HepG2 (cell line): ENCODE results near the gene LDHAL6B. TPM values are rescaled to one million over a fixed set of nuclear protein-coding genes. Genes with fewer than 3 reads are reported as not detected.

Source experiments
- ATAC-seq: fragments of 200-7000 bp; cut with Tn5 transposase; 3 replicates; pipeline ENCODE4 v1.9.1; 2020; ENCODE audit warnings: mild to moderate bottlenecking, moderate library complexity
- BruUV-seq: library from RNA; stranded (reverse); fragments of 400-500 nt; replicated peaks from 2 replicates; lab custom pipeline; 2021; lab: Mats Ljungman, UMichigan
- CTCF ChIA-PET: fragments of 300-600 bp; formaldehyde crosslinking; extraction: SDS; loops from one replicate; lab custom pipeline; 2021; ENCODE audit warnings: low total read pairs, inconsistent platforms, low intra/inter-chr PET ratio; lab: Yijun Ruan, JAX
- POLR2A ChIA-PET: fragments of 350-600 bp; sonication (Branson Sonifier 250); formaldehyde crosslinking; loops from one replicate; lab custom pipeline; 2020; ENCODE audit warnings: antibody characterized with exemption, inconsistent platforms; lab: Yijun Ruan, JAX
- DNase-seq: peaks from one replicate; pipeline ENCODE4 v3.0.0-alpha.2; 2015; ENCODE audit warnings: low spot score
- FAIRE-seq: peaks from 3 replicates; lab custom pipeline; 2011; peaks lifted over from hg19 to GRCh38; lab: Jason Lieb, UNC
- H2AFZ ChIP-seq: one replicate; pipeline ENCODE4 v1.6.1; 2011; ENCODE audit warnings: low read length, inconsistent platforms
- H3K27ac ChIP-seq: fragments of 300-600 bp; 3 replicates; pipeline ENCODE4 v1.8.0; 2011; ENCODE audit warnings: mixed run types, mild to moderate bottlenecking, mixed read lengths, low read length, inconsistent platforms; ENCODE audit not compliant: insufficient read depth; ENCODE audit errors: extremely low read length
- H3K27me3 ChIP-seq, 2 experiments: fragments of 200-600 bp in 1 of 2; 2 replicates in 1 of 2; 3 replicates in 1 of 2; pipeline versions ENCODE4 v1.6.0 to v1.8.0; 2011; ENCODE audit warnings: low read length in 2 of 2, mild to moderate bottlenecking in 2 of 2, moderate library complexity in 2 of 2, inconsistent platforms in 1 of 2; ENCODE audit not compliant: insufficient read depth in 2 of 2, control insufficient read depth in 1 of 2
- H3K36me3 ChIP-seq, 2 experiments: fragments of 200-600 bp in 1 of 2; replicated peaks in 1 of 2; 2 replicates in 1 of 2; 3 replicates in 1 of 2; pipeline versions ENCODE4 v1.5.1 to v1.8.0; 2011; ENCODE audit warnings: low read length in 2 of 2, inconsistent platforms in 1 of 2; ENCODE audit not compliant: insufficient read depth in 2 of 2, control insufficient read depth in 1 of 2
- H3K4me1 ChIP-seq: 2 replicates; pipeline ENCODE4 v1.5.1; 2012; ENCODE audit warnings: low read length, inconsistent platforms; ENCODE audit not compliant: insufficient read depth
- H3K4me2 ChIP-seq: 2 replicates; pipeline ENCODE4 v1.6.0; 2011; ENCODE audit warnings: low read depth, low read length, inconsistent platforms
- H3K4me3 ChIP-seq, 3 experiments: fragments of 200-600 bp in 1 of 3; sonication (generic), shearing (Covaris generic) in 1 of 3; replicated peaks in 1 of 3; 2 replicates each; pipeline ENCODE4 v1.5.1; 2011 to 2016; ENCODE audit warnings: low read length in 3 of 3, inconsistent platforms in 2 of 3, low read depth in 2 of 3, mild to moderate bottlenecking in 2 of 3, control low read depth in 1 of 3, mixed read lengths in 1 of 3; ENCODE audit not compliant: insufficient read depth in 1 of 3
- H3K79me2 ChIP-seq: one replicate; pipeline ENCODE4 v1.6.1; 2011; ENCODE audit warnings: low read length, inconsistent platforms; ENCODE audit not compliant: insufficient read depth
- H3K9ac ChIP-seq: 2 replicates; pipeline ENCODE4 v1.6.0; 2011; ENCODE audit warnings: mild to moderate bottlenecking, low read depth, low read length, inconsistent platforms; ENCODE audit not compliant: insufficient read depth
- H3K9me3 ChIP-seq: 2 replicates; pipeline ENCODE4 v1.5.1; 2012; ENCODE audit warnings: mild to moderate bottlenecking, low read length
- H4K20me1 ChIP-seq: 2 replicates; pipeline ENCODE4 v1.6.0; 2011; ENCODE audit warnings: inconsistent platforms, mild to moderate bottlenecking, low read length, moderate library complexity; ENCODE audit not compliant: insufficient read depth
- CTCF ChIP-seq: sonication (generic); formaldehyde crosslinking; IDR thresholded peaks from 2 replicates; pipeline ENCODE4 v1.5.0; 2020; ENCODE audit warnings: mild to moderate bottlenecking, missing genetic modification reagents, moderate library complexity
- EZH2 ChIP-seq: conservative IDR thresholded peaks from 2 replicates; pipeline ENCODE4 v1.6.1; 2012; ENCODE audit warnings: mild to moderate bottlenecking, low read depth, low read length, moderate library complexity
- HMG20B ChIP-seq: conservative IDR thresholded peaks from 2 replicates; pipeline ENCODE4 v1.6.1; 2016; ENCODE audit warnings: missing genetic modification reagents, missing compliant biosample characterization
- MAZ ChIP-seq, 2 experiments: sonication (generic) in 1 of 2; formaldehyde crosslinking in 1 of 2; IDR thresholded peaks; 2 replicates each; pipeline versions ENCODE4 v1.5.0 to v1.6.1; 2012 to 2020; ENCODE audit warnings: low read depth in 2 of 2, mild to moderate bottlenecking in 2 of 2, borderline replicate concordance in 1 of 2, improper control_type of control experiment in 1 of 2, low read length in 1 of 2, missing genetic modification reagents in 1 of 2, moderate library complexity in 1 of 2
- NR3C1 ChIP-seq: sonication (generic); formaldehyde crosslinking; IDR thresholded peaks from 2 replicates; pipeline ENCODE4 v1.4.0; 2020; ENCODE audit warnings: missing genetic modification reagents
- RNF2 ChIP-seq: fragments of 450-650 bp; conservative IDR thresholded peaks from 2 replicates; pipeline ENCODE4 v1.6.1; 2016; ENCODE audit warnings: low read depth
- SCMH1 ChIP-seq: sonication (generic); formaldehyde crosslinking; IDR thresholded peaks from 2 replicates; pipeline ENCODE4 v1.9.0; 2021; ENCODE audit warnings: missing genetic modification reagents, mild to moderate bottlenecking, borderline replicate concordance
- TBL1XR1 ChIP-seq: fragments of 150-350 bp; IDR thresholded peaks from 2 replicates; pipeline ENCODE4 v1.6.1; 2014; ENCODE audit warnings: borderline replicate concordance, low read length; ENCODE audit not compliant: partially characterized antibody
- ZNF441 ChIP-seq: sonication (generic); formaldehyde crosslinking; IDR thresholded peaks from 2 replicates; pipeline ENCODE4 v1.7.0; 2021; ENCODE audit warnings: missing genetic modification reagents, borderline replicate concordance
- ZNF552 ChIP-seq: sonication (generic); formaldehyde crosslinking; IDR thresholded peaks from 2 replicates; pipeline ENCODE4 v1.9.0; 2022; ENCODE audit warnings: missing genetic modification reagents, mild to moderate bottlenecking, borderline replicate concordance
- WGBS: methylation state at CpG from one replicate; pipeline ENCODE4 v1.1.6; 2017; ENCODE audit warnings: low lambda C conversion rate; 5-methylcytosine and 5-hydroxymethylcytosine counted together
- in situ Hi-C: cut with HindIII; loops from 2 replicates; pipeline ENCODE4 v1.10.0; 2017; ENCODE audit warnings: low pct_unique_long_range_greater_than_20kb; ENCODE audit not compliant: extremely low pct_ligation_motif_present
- intact Hi-C: fragments of 100-400 bp; cut with micrococcal nuclease; formaldehyde crosslinking; loops from one replicate; pipeline ENCODE4 v1.10.0; 2022; ENCODE audit not compliant: unreplicated experiment
- polyA plus RNA-seq, 8 experiments: library from polyadenylated mRNA; depleted of rRNA in 3 of 8; stranded (reverse) in 7 of 8; unstranded in 1 of 8; fragments of >200 nt; fragmentation: Illumina TruSeq in 4 of 8; extraction: Trizol in 4 of 8; gene quantifications; 2 replicates each; pipeline versions ENCODE4 v1.2.1 to v1.2.3, GENCODE V29; 2011 to 2016; ENCODE audit warnings: low read depth in 4 of 8, missing spikeins in 1 of 8, mixed read lengths in 1 of 8; ENCODE audit not compliant: insufficient read depth in 1 of 8
- total RNA-seq, 5 experiments: library from RNA; depleted of rRNA; stranded (reverse); fragments of >200 nt; fragmentation: Illumina TruSeq; extraction: Trizol; gene quantifications; 2 replicates each; pipeline ENCODE4 v1.2.3, GENCODE V29; 2016; ENCODE audit warnings: low read depth in 1 of 5
- TF ChIP-seq, protein P1 (sequence below): sonication (generic); formaldehyde crosslinking; IDR thresholded peaks from 2 replicates; pipeline ENCODE4 v1.4.0; 2020; ENCODE audit warnings: missing genetic modification reagents
- TF ChIP-seq, protein P2 (sequence below): sonication (generic); formaldehyde crosslinking; IDR thresholded peaks from 2 replicates; pipeline ENCODE4 v1.9.0; 2021; ENCODE audit warnings: missing genetic modification reagents, mild to moderate bottlenecking, borderline replicate concordance
- TF ChIP-seq, protein P3 (sequence below): IDR thresholded peaks from 2 replicates; pipeline ENCODE4 v1.6.1; 2016
- TF ChIP-seq, protein P4 (sequence below), 2 experiments: sonication (generic) in 1 of 2; formaldehyde crosslinking in 1 of 2; IDR thresholded peaks; 2 replicates each; pipeline versions ENCODE4 v1.4.0 to v1.6.1; 2018 to 2020; ENCODE audit warnings: missing genetic modification reagents in 2 of 2, borderline replicate concordance in 1 of 2, low read depth in 1 of 2, mild to moderate bottlenecking in 1 of 2, missing biosample characterization in 1 of 2

Gene LDHAL6B
- total and polyA plus RNA-seq, 2 of the 13 experiments (the other 11 are each of a cell fraction or from before 2014, with no cell fraction given) = not detected

DNA sequence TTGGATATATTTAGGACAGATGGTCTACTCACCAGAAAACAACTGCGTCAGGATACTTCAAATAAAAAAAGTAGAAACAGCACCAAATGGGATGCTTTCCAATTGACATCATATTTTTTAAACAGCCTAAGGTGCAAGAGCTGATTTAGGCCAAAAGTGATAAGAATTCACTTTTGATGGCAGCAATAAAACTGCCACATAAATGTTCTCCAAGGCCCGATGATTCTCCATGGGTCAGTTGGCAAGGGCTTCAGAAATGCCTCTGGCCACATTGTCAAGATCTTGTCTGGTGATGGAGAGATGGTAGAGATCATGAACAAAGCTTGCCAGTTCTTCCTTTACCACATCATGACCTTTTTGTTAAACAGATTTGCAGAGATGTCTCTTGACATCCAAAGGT lies 38.9 kb downstream of the LDHAL6B start:
- no peak overlapping the region for H3K27ac ChIP-seq
- BruUV-seq = no TSS peak
- H3K4me2 ChIP-seq = no peak overlapping the region
- 100% methylated on average over 2 of the region's 2 CpGs for WGBS
- no peak for DNase-seq
- no peak overlapping the region for H2AFZ ChIP-seq
- H3K9me3 ChIP-seq = no peaks in the 10 kb centered on the region
- H3K4me1 ChIP-seq = peaks cover 6% of the 10 kb centered on the region
- in situ Hi-C loops (no loop called here), intact Hi-C loops (no loop called here)
- H3K27me3 ChIP-seq = no peaks in the 10 kb centered on the region
- H3K4me3 ChIP-seq = no peak overlapping the region
- POLR2A ChIA-PET = no interaction called here
- H3K36me3 ChIP-seq = peaks cover 0 to 3% of the 10 kb centered on the region in 2 experiments; a peak in 2 of 5 replicates
- FAIRE-seq = no peak
- no peak for ATAC-seq
- no peaks in the 10 kb centered on the region for H3K79me2 ChIP-seq
- H4K20me1 ChIP-seq = no peaks in the 10 kb centered on the region
- H3K9ac ChIP-seq = no peak overlapping the region
- CTCF ChIA-PET = interaction anchor here (1.4 kb wide), 1 partner anchor 126 kb away, joined by 3 read pairs; no protein-coding TSS in a partner anchor
- TF ChIP-seq NR3C1 (CRISPR knock-in tag) = no peak
- TF ChIP-seq MAZ (IDR thresholded peaks at IDR 0.05; ENCODE audit: borderline replicate concordance, low read depth, low read length) = no peak
- TF ChIP-seq MAZ (CRISPR knock-in tag; IDR thresholded peaks at IDR 0.05; ENCODE audit: low read depth) = no peak
- no peak for TF ChIP-seq EZH2
- no peak for TF ChIP-seq TBL1XR1
- no peak for TF ChIP-seq CTCF (CRISPR knock-in tag)
- TF ChIP-seq, protein P1, sequence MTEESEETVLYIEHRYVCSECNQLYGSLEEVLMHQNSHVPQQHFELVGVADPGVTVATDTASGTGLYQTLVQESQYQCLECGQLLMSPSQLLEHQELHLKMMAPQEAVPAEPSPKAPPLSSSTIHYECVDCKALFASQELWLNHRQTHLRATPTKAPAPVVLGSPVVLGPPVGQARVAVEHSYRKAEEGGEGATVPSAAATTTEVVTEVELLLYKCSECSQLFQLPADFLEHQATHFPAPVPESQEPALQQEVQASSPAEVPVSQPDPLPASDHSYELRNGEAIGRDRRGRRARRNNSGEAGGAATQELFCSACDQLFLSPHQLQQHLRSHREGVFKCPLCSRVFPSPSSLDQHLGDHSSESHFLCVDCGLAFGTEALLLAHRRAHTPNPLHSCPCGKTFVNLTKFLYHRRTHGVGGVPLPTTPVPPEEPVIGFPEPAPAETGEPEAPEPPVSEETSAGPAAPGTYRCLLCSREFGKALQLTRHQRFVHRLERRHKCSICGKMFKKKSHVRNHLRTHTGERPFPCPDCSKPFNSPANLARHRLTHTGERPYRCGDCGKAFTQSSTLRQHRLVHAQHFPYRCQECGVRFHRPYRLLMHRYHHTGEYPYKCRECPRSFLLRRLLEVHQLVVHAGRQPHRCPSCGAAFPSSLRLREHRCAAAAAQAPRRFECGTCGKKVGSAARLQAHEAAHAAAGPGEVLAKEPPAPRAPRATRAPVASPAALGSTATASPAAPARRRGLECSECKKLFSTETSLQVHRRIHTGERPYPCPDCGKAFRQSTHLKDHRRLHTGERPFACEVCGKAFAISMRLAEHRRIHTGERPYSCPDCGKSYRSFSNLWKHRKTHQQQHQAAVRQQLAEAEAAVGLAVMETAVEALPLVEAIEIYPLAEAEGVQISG (CRISPR knock-in tag) = no peak
- TF ChIP-seq HMG20B (CRISPR knock-in tag) = no peak
- no peak for TF ChIP-seq ZNF441
- TF ChIP-seq, protein P2, sequence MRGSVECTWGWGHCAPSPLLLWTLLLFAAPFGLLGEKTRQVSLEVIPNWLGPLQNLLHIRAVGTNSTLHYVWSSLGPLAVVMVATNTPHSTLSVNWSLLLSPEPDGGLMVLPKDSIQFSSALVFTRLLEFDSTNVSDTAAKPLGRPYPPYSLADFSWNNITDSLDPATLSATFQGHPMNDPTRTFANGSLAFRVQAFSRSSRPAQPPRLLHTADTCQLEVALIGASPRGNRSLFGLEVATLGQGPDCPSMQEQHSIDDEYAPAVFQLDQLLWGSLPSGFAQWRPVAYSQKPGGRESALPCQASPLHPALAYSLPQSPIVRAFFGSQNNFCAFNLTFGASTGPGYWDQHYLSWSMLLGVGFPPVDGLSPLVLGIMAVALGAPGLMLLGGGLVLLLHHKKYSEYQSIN (CRISPR knock-in tag) = no peak
- TF ChIP-seq, protein P3, sequence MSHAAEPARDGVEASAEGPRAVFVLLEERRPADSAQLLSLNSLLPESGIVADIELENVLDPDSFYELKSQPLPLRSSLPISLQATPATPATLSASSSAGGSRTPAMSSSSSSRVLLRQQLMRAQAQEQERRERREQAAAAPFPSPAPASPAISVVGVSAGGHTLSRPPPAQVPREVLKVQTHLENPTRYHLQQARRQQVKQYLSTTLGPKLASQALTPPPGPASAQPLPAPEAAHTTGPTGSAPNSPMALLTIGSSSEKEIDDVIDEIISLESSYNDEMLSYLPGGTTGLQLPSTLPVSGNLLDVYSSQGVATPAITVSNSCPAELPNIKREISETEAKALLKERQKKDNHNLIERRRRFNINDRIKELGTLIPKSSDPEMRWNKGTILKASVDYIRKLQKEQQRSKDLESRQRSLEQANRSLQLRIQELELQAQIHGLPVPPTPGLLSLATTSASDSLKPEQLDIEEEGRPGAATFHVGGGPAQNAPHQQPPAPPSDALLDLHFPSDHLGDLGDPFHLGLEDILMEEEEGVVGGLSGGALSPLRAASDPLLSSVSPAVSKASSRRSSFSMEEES (CRISPR knock-in tag) = no peak
- TF ChIP-seq RNF2 = no peak
- no peak for TF ChIP-seq ZNF552
- TF ChIP-seq, protein P4, sequence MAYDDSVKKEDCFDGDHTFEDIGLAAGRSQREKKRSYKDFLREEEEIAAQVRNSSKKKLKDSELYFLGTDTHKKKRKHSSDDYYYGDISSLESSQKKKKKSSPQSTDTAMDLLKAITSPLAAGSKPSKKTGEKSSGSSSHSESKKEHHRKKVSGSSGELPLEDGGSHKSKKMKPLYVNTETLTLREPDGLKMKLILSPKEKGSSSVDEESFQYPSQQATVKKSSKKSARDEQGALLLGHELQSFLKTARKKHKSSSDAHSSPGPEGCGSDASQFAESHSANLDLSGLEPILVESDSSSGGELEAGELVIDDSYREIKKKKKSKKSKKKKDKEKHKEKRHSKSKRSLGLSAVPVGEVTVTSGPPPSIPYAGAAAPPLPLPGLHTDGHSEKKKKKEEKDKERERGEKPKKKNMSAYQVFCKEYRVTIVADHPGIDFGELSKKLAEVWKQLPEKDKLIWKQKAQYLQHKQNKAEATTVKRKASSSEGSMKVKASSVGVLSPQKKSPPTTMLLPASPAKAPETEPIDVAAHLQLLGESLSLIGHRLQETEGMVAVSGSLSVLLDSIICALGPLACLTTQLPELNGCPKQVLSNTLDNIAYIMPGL (CRISPR knock-in tag; IDR thresholded peaks at IDR 0.05; ENCODE audit: borderline replicate concordance in 1 of 2, low read depth in 1 of 2) = no peak
- TF ChIP-seq SCMH1 = no peak
